CD4-positive, alpha-beta T cell treated with Interleukin-10 for 1 hour (primary cell): Measurements from ENCODE around the gene SLC7A10.
"Not testable (repeated sequence)": the region's sequence is repeated elsewhere in the genome, so short reads cannot be mapped to it uniquely, and the experiment has no call there.

ENCODE experiments used
- DNase-seq: peaks from one replicate; pipeline ENCODE4 v3.0.0-alpha.2; 2020

Gene SLC7A10

GRCh38 chr19:33171222-33171795, 54.3 kb downstream of the SLC7A10 start:
- DNase-seq, result no peak

DNA sequence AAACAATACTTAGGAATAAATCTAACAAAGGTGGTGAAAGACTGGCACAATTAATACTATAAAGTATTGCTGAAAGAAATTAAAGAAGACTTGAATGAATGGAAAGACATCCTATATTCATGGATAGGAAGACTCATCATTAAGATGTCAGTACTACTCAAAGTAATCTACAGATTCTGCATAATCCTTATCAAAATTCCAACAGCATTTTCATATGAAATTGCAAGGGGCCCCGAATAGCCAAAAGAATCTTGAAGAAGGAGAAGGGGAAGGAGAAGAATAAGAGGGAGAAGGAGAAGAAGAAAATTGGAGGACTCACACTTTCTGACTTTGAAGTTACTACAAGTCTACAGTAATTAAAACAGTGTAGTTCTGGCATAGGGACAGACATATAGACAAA, 57.1 kb downstream of the SLC7A10 start:
- no peak for DNase-seq

- DNase-seq, result no peak
These were observed 58.2 kb downstream of the SLC7A10 start for GRCh38 chr19:33167438-33167837.

DNA sequence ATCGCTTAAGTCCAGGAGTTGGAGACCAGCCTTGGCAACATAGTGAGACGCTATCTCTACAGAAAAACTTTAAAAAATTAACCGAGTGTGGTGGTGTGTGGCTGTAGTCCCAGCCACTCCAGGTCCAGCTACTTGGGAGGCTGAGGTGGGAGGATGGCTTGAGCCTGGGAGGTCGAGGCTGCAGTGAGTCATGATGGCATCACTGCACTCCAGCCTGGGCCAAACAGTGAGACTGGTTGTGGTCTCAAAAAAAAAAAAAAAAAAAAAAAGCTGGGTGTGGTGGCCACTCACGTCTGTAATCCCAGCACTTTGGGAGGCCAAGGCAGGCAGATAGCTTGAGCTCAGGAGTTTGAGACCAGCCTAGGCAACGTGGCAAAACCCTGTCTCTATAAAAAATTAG, 59.6 kb downstream of the SLC7A10 start:
- DNase-seq, result not testable (repeated sequence)

DNA sequence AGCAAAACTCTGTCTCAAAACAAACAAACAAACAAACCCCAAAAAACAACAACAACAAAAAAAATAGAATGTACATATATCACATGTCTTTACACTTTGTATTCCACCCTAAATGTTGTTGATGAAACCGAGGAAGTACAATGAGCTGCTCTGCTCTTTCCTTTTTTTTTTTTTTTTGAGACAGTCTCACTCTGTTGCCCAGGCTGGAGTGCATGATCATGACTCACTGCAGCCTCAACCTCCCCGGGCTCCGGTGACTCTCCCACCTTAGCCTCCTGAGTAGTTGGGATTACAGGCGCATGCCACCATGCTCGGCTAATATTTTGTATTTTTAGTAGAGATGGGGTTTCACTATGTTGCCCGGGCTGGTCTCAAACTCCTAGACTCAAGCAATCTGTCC, 62.2 kb downstream of the SLC7A10 start:
- DNase-seq, result no peak

- no peak for DNase-seq
These were observed 64.4 kb downstream of the SLC7A10 start for GRCh38 chr19:33161201-33161600.

GRCh38 chr19:33159893-33160292, 65.8 kb downstream of the SLC7A10 start:
- no peak for DNase-seq

DNA sequence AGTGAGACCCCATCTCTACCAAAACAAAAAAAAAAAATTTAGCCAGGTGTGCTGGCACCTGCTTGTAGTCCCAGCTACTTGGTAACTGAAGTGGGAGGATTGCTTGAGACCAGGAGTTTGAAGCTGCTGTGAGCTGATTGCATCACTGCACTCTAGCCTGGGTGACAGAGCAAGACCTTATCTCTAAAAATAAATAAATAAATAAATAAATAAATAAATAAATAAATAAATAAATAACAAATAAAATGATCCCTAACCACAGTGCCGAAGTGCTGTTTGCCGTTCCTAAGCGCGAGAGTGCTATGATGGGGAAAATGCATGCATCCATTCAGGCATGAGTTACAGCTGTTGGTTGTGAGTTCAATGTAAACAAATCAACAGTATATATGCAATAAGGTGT, 66.5 kb downstream of the SLC7A10 start:
- DNase-seq, result no peak
